ENCODE results near the gene L2HGDH. TPM values are rescaled to one million over a fixed set of nuclear protein-coding genes. Genes with fewer than 3 reads are reported as not detected.

L2HGDH gene
- total RNA-seq, 1 experiment from 2014 or later, result 18.6 TPM

DNA sequence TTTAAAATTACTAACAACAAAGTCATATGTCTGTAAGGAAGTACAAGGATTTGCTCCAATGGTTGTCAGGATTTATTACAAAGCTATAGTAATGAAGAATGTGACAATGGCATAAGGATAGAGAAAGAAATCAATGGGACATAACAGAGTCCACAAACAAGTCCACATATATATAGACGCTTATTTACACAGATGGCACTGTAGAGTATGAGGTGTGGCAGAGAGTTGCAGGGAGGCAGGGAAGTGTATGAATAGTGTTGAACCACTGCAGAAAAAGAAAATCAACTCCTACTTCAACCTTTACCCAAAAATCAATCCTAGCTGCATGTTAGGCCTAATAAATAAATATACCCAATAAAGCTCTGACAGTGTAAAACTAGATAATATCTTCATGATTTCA is 102.0 kb downstream of the L2HGDH start:
- Histone ChIP-seq H4K20me1 (ENCODE audit: insufficient read depth) (no peaks in the 10 kb centered on the region; the same call in 1 of the 2 replicates), H3K36me3 (ENCODE audit: low read depth) (no peaks in the 10 kb centered on the region), H3K27me3 (ENCODE audit: insufficient read depth, low read depth) (no peaks in the 10 kb centered on the region), H3K27ac (no peak overlapping the region), H3K4me3 (no peak overlapping the region), H2AFZ (no peak overlapping the region), H3K9me2 (ENCODE audit: insufficient read depth) (no peaks in the 10 kb centered on the region), H3K4me2 (no peak overlapping the region), H3K4me1 (replicated peaks; ENCODE audit: insufficient read depth) (peaks cover 2% of the 10 kb centered on the region), H3F3A (ENCODE audit: insufficient read depth, low read depth) (peaks cover 8% of the 10 kb centered on the region), H3K79me2 (ENCODE audit: low read depth) (0 out of 2 replicates have a peak, but pooled peaks cover 4% of the 10 kb centered on the region), H3K9me3 (ENCODE audit: insufficient read depth, low read depth) (no peaks in the 10 kb centered on the region)
- CTCF ChIA-PET, result interaction anchor here (0.6 to 1.3 kb wide), 3 partner anchors 51 to 554 kb away, joined by 3 to 5 read pairs (median 3); no protein-coding TSS in a partner anchor
- intact Hi-C loops (cut with micrococcal nuclease; ENCODE audit: unreplicated experiment), result no loop called here
- BruUV-seq (replicated peaks), result no TSS peak
- TF ChIP-seq, protein P1, sequence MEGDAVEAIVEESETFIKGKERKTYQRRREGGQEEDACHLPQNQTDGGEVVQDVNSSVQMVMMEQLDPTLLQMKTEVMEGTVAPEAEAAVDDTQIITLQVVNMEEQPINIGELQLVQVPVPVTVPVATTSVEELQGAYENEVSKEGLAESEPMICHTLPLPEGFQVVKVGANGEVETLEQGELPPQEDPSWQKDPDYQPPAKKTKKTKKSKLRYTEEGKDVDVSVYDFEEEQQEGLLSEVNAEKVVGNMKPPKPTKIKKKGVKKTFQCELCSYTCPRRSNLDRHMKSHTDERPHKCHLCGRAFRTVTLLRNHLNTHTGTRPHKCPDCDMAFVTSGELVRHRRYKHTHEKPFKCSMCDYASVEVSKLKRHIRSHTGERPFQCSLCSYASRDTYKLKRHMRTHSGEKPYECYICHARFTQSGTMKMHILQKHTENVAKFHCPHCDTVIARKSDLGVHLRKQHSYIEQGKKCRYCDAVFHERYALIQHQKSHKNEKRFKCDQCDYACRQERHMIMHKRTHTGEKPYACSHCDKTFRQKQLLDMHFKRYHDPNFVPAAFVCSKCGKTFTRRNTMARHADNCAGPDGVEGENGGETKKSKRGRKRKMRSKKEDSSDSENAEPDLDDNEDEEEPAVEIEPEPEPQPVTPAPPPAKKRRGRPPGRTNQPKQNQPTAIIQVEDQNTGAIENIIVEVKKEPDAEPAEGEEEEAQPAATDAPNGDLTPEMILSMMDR (conservative IDR thresholded peaks at IDR 0.05), result no peak
- TF ChIP-seq EZH2 (IDR thresholded peaks at IDR 0.05; ENCODE audit: low read depth), result no peak
- POLR2A ChIA-PET (ENCODE audit: unreplicated experiment), result interaction anchor here (0.7 kb wide), 2 partner anchors 19 to 359 kb away, joined by 4 to 8 read pairs; no protein-coding TSS in a partner anchor
- DNase-seq, result no peak

DNA sequence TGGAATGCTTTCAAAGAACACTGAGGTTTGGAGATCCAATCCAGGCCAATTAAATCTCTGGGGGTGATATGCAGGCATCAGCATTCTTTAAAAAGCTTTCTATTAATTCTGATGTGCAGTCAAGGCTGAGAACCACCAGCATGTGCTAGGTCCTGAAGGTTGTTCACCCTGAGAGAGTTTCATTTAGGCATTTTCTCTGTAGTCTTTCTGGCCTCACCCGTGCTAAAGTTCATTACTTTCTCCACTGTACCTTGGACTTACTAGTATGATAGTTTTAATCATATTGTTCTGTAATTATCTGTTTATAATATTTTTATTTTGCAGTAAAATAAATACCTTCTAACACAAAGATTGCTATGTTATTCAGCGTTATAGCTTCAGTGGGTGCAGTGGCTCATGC is 113.5 kb downstream of the L2HGDH start:
- ChIA-PET CTCF (no interaction called here), POLR2A (ENCODE audit: unreplicated experiment) (interaction anchor here (0.6 kb wide), 1 partner anchor 76 kb away, joined by 6 read pairs; no protein-coding TSS in a partner anchor)
- no peak overlapping the region for H3K4me2 ChIP-seq
- H3K27ac ChIP-seq, result no peak overlapping the region
- no peaks in the 10 kb centered on the region for H3K79me2 ChIP-seq (ENCODE audit: low read depth)
- H3K27me3 ChIP-seq (ENCODE audit: insufficient read depth, low read depth), result no peaks in the 10 kb centered on the region
- TF ChIP-seq, protein P1 (conservative IDR thresholded peaks at IDR 0.05), result no peak
- TF ChIP-seq EZH2 (IDR thresholded peaks at IDR 0.05; ENCODE audit: low read depth), result no peak
- no peaks in the 10 kb centered on the region for H3F3A ChIP-seq (ENCODE audit: insufficient read depth, low read depth)
- no peaks in the 10 kb centered on the region for H3K36me3 ChIP-seq (ENCODE audit: low read depth)
- DNase-seq, result no peak
- H4K20me1 ChIP-seq (ENCODE audit: insufficient read depth), result no peaks in the 10 kb centered on the region
- no TSS peak for BruUV-seq (replicated peaks)
- H3K9me3 ChIP-seq (ENCODE audit: insufficient read depth, low read depth), result no peaks in the 10 kb centered on the region
- H3K9me2 ChIP-seq (ENCODE audit: insufficient read depth), result no peaks in the 10 kb centered on the region
- H3K4me1 ChIP-seq (replicated peaks; ENCODE audit: insufficient read depth), result no peaks in the 10 kb centered on the region
- intact Hi-C loops (cut with micrococcal nuclease; ENCODE audit: unreplicated experiment), result no loop called here
- H2AFZ ChIP-seq, result no peak overlapping the region
- no peak overlapping the region for H3K4me3 ChIP-seq

GRCh38 chr14:50191499-50191898 is 120.5 kb downstream of the L2HGDH start:
- Histone ChIP-seq H4K20me1 (ENCODE audit: insufficient read depth) (no peaks in the 10 kb centered on the region), H3K27me3 (ENCODE audit: insufficient read depth, low read depth) (no peaks in the 10 kb centered on the region), H3K4me3 (no peak overlapping the region), H2AFZ (no peak overlapping the region), H3K79me2 (ENCODE audit: low read depth) (no peaks in the 10 kb centered on the region), H3K36me3 (ENCODE audit: low read depth) (no peaks in the 10 kb centered on the region), H3K27ac (no peak overlapping the region), H3K9me2 (ENCODE audit: insufficient read depth) (no peaks in the 10 kb centered on the region), H3K9me3 (ENCODE audit: insufficient read depth, low read depth) (no peaks in the 10 kb centered on the region), H3K4me2 (no peak overlapping the region), H3F3A (ENCODE audit: insufficient read depth, low read depth) (no peaks in the 10 kb centered on the region), H3K4me1 (replicated peaks; ENCODE audit: insufficient read depth) (no peaks in the 10 kb centered on the region)
- intact Hi-C loops (cut with micrococcal nuclease; ENCODE audit: unreplicated experiment), result no loop called here
- DNase-seq, result no peak
- CTCF ChIA-PET, result interaction anchor here (0.6 kb wide), 1 partner anchor 10 kb away, joined by 3 read pairs; no protein-coding TSS in a partner anchor
- TF ChIP-seq, protein P1 (conservative IDR thresholded peaks at IDR 0.05), result no peak
- no peak for TF ChIP-seq EZH2 (IDR thresholded peaks at IDR 0.05; ENCODE audit: low read depth)
- POLR2A ChIA-PET (ENCODE audit: unreplicated experiment), result interaction anchor here (0.6 kb wide), 1 partner anchor 730 kb away, joined by 8 read pairs; no protein-coding TSS in a partner anchor
- BruUV-seq (replicated peaks), result no TSS peak

Small RNA genes lying within 50 kb of the gene (microRNA-seq; reads per million reads assigned to microRNA genes)
- gene MIR4504 (ENCODE audit: borderline number of aligned reads, borderline replicate concordance), result not detected

Other genes with a start within 250 kb of the L2HGDH start
- gene VCPKMT, start 195.7 kb downstream of the L2HGDH start, total RNA-seq (2021), result 6.5 and 9.4 TPM in 2 replicates
- gene SOS2, start 80.7 kb downstream of the L2HGDH start, total RNA-seq (2021), result 13.8 and 14.9 TPM in 2 replicates
- gene DMAC2L, start 95 bp upstream of the L2HGDH start, total RNA-seq (2021), result 15.4 and 18.5 TPM in 2 replicates
- 2.4 and 4.6 TPM in 2 replicates for gene CDKL1, start 84.7 kb upstream of the L2HGDH start, total RNA-seq (2021)
- 51.8 and 66.6 TPM in 2 replicates for gene MAP4K5, start 220.3 kb upstream of the L2HGDH start, total RNA-seq (2021)
- gene ATL1, start 247.9 kb upstream of the L2HGDH start, total RNA-seq (2021), result 3.8 and 4.3 TPM in 2 replicates

All from PC-9 (cell line).